Ovary (tissue), 9 donors: ENCODE measurements around the gene NBPF4. TPM values are rescaled to one million over a fixed set of nuclear protein-coding genes. Genes with fewer than 3 reads are reported as not detected.
"Not testable (repeated sequence)": the region's sequence is repeated elsewhere in the genome, so short reads cannot be mapped to it uniquely, and the experiment has no call there.

Experiments used
- DNase-seq, 5 donors: peaks; one replicate each; pipeline ENCODE4 v3.0.0-alpha.2; 2019 to 2020
- H3K27ac ChIP-seq, 2 donors: fragments of 200-600 bp; one replicate each; pipeline versions ENCODE4 v1.5.1 to v1.8.0; 2019 to 2022
- H3K27me3 ChIP-seq: fragments of 200-600 bp; one replicate; pipeline ENCODE4 v1.8.0; 2022
- H3K36me3 ChIP-seq: fragments of 200-600 bp; sonication (generic); one replicate; pipeline ENCODE4 v1.5.1; 2019
- H3K4me1 ChIP-seq: one replicate; pipeline ENCODE4 v1.8.1; 2013; ENCODE audit warnings: mild to moderate bottlenecking, moderate library complexity; ENCODE audit not compliant: insufficient read depth
- H3K4me3 ChIP-seq: fragments of 200-600 bp; sonication (generic); one replicate; pipeline ENCODE4 v1.5.1; 2017
- H3K9me3 ChIP-seq, 2 donors: fragments of 200-600 bp in 1 of 2; sonication (generic) in 1 of 2; one replicate each; pipeline versions ENCODE4 v1.5.1 to v1.8.1; 2013 to 2019; ENCODE audit warnings: mild to moderate bottlenecking in 1 of 2, moderate library complexity in 1 of 2
- WGBS, 3 donors: extraction: QIAGEN DNeasy Blood & Tissue Kit in 1 of 3; methylation state at CpG; one replicate each; pipeline versions ENCODE4 v1.1.5 to v1.1.7; 2013 to 2017; 5-methylcytosine and 5-hydroxymethylcytosine counted together
- intact Hi-C, 4 donors: fragments of 100-400 bp; cut with DNase I; formaldehyde crosslinking; loops; one replicate each; pipeline versions ENCODE4 v1.11.0 to v1.15.1; 2022 to 2023
- polyA plus RNA-seq, 2 donors: library from polyadenylated mRNA; stranded (reverse); fragments of 200-250 nt in 1 of 2; fragments of 350-450 nt in 1 of 2; fragmentation: Illumina TruSeq in 1 of 2; extraction: RNeasy Lipid Tissue Mini Kit (QIAGEN cat#74804) in 1 of 2; gene quantifications; one replicate each; pipeline ENCODE4 v1.2.3, GENCODE V29; 2013 to 2014
- total RNA-seq, 7 donors: library from RNA; depleted of rRNA in 2 of 7; stranded (reverse); fragments of >200 nt in 2 of 7; fragmentation: NEBNext Ultra II Directional in 3 of 7; extraction: Animal tissue kit (Norgen Biotek cat#: 25700) in 3 of 7; gene quantifications; one replicate each; pipeline versions ENCODE4 v1.1.0 to v1.2.4, GENCODE V29; 2016 to 2023
- donor health status: DM: no; HTN: no; CAD: no; lungs with moderate emphysema.
- donor health status: DM: no; HTN: no; CAD: no.
- donor health status: Bipolar disorder and iron deficiency.
- donor health status: DM: yes; HTN: yes; CAD: no.
- donor health status: DM: no; HTN: no; CAD: no.
- donor health status: DM: yes; HTN: yes; CAD: no.

The NBPF4 gene
- total and polyA plus RNA-seq, 9 donors, result 0.13 TPM; not detected in 8

DNA sequence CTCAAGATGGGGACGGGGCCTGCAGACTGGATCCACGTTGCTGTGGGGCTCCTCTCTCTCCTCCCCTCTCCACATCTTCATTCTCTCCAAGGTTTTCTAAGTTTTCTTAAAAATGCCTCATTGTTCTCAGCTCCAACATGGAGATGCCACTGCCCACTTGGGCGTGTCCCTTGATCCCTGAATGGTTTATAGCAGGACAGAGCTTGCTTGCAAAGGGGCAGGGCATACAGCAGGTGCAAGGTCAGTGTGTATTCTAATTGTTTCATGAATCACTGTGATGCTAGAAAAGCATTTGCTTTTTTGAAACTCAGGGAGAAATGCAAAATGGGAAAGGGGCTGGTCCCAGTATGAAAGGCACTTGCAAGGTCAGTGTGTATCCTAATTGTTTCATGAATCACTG, 13.9 kb downstream of the NBPF4 start:
- WGBS, 3 donors, result no CpG with 5 or more reads among the region's 3 CpGs
- DNase-seq, H3K36me3 ChIP-seq, H3K4me1 ChIP-seq, H3K27ac ChIP-seq, H3K27me3 ChIP-seq, H3K9me3 ChIP-seq, H3K4me3 ChIP-seq, intact Hi-C loops: not testable (repeated sequence)

DNA sequence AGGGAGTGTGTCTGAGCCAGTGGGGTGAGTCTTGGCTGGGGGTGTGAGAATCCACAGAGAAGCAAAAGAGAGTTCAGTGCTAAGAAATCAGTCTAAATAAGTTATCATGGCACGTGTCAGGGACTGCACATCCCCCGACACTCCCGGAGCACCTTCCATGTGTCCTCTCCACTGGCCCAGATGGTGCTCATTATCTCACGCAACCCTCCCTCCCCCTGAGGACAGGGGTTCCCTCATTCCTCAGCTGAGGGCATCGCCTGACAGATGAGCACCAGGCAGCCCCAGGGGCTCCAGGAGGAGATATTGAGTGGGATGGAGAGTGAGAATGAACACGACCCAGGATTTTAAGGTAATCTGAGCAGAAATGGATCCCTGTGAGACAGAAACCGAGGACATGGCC, 16.1 kb downstream of the NBPF4 start:
- DNase-seq, H3K27me3 ChIP-seq, H3K27ac ChIP-seq, H3K9me3 ChIP-seq, intact Hi-C loops, H3K4me3 ChIP-seq, H3K36me3 ChIP-seq, H3K4me1 ChIP-seq: not testable (repeated sequence)
- no CpG with 5 or more reads among the region's 7 CpGs for WGBS, 3 donors

DNA sequence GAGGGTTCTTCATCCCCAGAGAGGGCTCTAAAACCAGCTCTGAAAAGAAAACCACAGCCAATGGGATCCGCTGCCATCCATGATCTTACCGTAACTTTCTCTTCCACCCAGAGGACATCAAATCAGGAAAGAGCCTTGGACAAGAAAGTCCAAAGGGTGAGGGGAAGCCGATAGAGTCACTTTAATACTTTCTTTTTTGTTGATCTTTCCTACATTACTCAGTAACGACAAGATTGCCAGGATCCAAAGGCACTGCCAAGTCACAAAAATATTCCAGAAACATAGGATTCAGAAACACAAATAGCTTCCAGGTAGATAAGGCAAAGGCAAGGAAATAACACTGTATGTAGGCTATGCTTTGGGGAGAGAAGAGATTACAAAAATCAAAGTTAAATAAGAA, 17.0 kb downstream of the NBPF4 start:
- H3K9me3 ChIP-seq, H3K4me1 ChIP-seq, H3K36me3 ChIP-seq, H3K27me3 ChIP-seq, H3K4me3 ChIP-seq, intact Hi-C loops, H3K27ac ChIP-seq, DNase-seq: not testable (repeated sequence)
- 59 to 100% (median 86%) methylated on average over 1 of the region's 4 CpGs for WGBS, 3 donors

DNA sequence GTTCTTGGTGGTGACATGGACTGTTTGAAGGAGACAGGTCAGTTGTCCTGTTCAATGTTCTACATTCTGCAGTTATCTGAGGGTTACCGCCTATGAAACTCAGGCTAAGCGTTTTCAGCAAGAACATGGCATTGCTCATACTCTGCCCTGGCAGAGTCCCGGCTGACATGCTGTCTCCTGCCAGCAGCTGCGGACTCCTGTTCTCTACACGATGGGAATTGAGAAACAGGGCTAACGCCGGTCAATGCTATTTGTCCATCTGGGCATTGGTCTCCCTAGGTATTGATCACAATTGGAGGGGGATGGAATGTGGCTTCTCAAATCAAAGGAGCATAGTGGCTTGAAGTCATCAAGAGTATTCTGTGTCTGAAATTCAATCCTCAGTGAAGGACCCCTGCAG, 20.6 kb downstream of the NBPF4 start:
- intact Hi-C loops, H3K27me3 ChIP-seq, H3K4me1 ChIP-seq, DNase-seq, H3K9me3 ChIP-seq, H3K4me3 ChIP-seq, H3K36me3 ChIP-seq, H3K27ac ChIP-seq: not testable (repeated sequence)
- WGBS, 3 donors, result 83 to 91% (median 90%) methylated on average over 7 of the region's 7 CpGs

- intact Hi-C loops, H3K36me3 ChIP-seq, DNase-seq, H3K27ac ChIP-seq, H3K9me3 ChIP-seq, H3K27me3 ChIP-seq, H3K4me1 ChIP-seq, H3K4me3 ChIP-seq: not testable (repeated sequence)
- 84 to 87% (median 84%) methylated on average over 14 of the region's 14 CpGs for WGBS, 3 donors
Observed at GRCh38 chr1:108217515-108218174, 26.2 kb downstream of the NBPF4 start.

GRCh38 chr1:108217007-108217406, 26.9 kb downstream of the NBPF4 start:
- H3K36me3 ChIP-seq, H3K27ac ChIP-seq, intact Hi-C loops, DNase-seq, H3K4me3 ChIP-seq, H3K27me3 ChIP-seq, H3K9me3 ChIP-seq, H3K4me1 ChIP-seq: not testable (repeated sequence)
- 52 to 74% (median 68%) methylated on average over 2 of the region's 2 CpGs for WGBS, 3 donors

DNA sequence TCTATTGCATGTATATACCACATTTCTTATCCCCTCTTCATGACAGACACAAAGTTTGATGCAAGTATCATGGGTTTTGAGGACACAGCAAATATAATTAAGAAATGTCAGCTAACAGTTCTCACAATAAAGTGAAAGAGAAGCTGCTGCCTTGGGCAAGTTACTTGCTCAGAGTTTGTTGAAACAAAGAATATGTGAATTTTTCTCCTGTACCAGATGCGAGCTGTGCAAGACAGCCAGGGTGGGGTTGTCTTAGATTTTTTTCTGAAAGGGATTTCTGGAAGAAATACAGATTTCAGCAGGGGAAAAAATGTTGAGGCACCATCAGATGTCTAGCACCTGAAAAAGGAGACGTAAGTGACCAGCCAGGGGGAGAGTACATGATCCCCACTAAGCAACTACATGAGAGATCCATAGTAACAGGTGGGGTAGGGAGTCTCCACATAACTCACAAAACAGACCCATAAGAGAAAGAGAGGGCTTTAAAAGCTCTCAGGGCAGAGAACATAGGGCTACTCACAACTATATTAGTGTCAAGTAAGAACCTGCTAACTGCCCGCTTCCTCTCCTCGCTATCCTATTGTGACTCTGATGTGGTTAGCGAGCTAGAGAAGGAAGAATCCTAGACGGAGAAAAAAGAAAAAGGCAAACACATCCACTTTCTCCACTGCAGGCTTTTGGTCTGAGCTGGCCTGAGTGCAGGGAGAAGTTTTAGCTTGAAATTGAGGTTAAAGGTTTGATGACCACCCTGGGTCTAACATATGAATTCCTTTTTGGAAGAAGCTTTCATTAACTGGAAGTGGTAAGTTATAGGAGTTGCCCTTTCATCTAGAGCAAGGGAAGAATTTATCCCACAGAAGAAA, 27.6 kb downstream of the NBPF4 start:
- H3K4me3 ChIP-seq, H3K27me3 ChIP-seq, DNase-seq, intact Hi-C loops, H3K4me1 ChIP-seq, H3K27ac ChIP-seq, H3K36me3 ChIP-seq, H3K9me3 ChIP-seq: not testable (repeated sequence)
- 74 to 79% (median 77%) methylated on average over 6 of the region's 6 CpGs for WGBS, 3 donors

- 9 to 26% (median 16%) methylated on average over 4 to 5 of the region's 5 CpGs for WGBS, 3 donors
- H3K36me3 ChIP-seq, H3K4me3 ChIP-seq, intact Hi-C loops, DNase-seq, H3K9me3 ChIP-seq, H3K4me1 ChIP-seq, H3K27ac ChIP-seq, H3K27me3 ChIP-seq: not testable (repeated sequence)
Observed at GRCh38 chr1:108214641-108215465, 29.0 kb downstream of the NBPF4 start.
